GM11168 (cell line): ENCODE data around the gene CTNNBIP1.

Experiments used
- in situ Hi-C: fragments of 300-500 bp; cut with MboI; formaldehyde crosslinking; loops from one replicate; pipeline ENCODE4 v1.12.0; 2022; ENCODE audit warnings: low sequenced_read_pairs; ENCODE audit not compliant: unreplicated experiment

CTNNBIP1 gene

GRCh38 chr1:9842781-9843575 is 67.1 kb downstream of the CTNNBIP1 start:
- in situ Hi-C loops = no loop called here

GRCh38 chr1:9842073-9842711 is 67.9 kb downstream of the CTNNBIP1 start:
- in situ Hi-C loops = no loop called here

DNA sequence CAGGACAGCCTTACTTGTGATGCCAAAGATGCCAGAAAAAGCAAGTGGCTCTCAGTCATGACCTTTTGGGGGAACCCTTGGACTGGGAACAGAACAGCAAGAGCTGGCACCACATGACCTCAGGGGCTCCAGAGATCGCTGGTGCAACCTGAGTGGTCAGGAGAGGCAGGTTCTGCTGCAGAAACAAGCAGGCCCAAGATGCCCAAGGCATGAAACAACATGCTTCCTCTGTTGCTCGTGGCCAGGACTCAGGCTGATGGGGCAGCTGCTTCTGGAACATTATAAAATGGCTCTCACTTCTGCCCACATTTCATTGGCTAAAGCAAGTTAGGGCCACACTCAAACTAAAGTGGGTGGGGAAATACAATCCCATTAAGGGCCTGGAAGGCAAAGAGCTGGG is 68.6 kb downstream of the CTNNBIP1 start:
- in situ Hi-C loops = no loop called here

GRCh38 chr1:9840176-9840575 is 69.9 kb downstream of the CTNNBIP1 start:
- in situ Hi-C loops = no loop called here

GRCh38 chr1:9838946-9839345 is 71.1 kb downstream of the CTNNBIP1 start:
- in situ Hi-C loops = no loop called here

DNA sequence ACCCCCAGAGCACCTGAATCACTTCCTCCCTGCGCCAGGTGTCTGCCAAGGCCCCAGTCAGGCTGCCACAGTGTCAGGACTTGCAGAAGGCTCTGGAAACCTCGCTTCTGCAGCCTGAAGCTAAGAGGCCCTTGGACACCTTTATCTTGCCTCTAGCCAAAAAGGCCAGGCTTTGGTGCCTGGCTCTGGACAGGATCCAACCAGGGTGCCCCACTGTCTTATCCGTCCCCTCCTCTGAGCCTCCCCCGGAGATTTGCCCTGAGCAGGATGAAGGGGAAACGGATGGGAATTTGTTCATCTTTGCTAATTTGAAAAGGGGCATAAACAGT is 73.5 kb downstream of the CTNNBIP1 start:
- in situ Hi-C loops = no loop called here

DNA sequence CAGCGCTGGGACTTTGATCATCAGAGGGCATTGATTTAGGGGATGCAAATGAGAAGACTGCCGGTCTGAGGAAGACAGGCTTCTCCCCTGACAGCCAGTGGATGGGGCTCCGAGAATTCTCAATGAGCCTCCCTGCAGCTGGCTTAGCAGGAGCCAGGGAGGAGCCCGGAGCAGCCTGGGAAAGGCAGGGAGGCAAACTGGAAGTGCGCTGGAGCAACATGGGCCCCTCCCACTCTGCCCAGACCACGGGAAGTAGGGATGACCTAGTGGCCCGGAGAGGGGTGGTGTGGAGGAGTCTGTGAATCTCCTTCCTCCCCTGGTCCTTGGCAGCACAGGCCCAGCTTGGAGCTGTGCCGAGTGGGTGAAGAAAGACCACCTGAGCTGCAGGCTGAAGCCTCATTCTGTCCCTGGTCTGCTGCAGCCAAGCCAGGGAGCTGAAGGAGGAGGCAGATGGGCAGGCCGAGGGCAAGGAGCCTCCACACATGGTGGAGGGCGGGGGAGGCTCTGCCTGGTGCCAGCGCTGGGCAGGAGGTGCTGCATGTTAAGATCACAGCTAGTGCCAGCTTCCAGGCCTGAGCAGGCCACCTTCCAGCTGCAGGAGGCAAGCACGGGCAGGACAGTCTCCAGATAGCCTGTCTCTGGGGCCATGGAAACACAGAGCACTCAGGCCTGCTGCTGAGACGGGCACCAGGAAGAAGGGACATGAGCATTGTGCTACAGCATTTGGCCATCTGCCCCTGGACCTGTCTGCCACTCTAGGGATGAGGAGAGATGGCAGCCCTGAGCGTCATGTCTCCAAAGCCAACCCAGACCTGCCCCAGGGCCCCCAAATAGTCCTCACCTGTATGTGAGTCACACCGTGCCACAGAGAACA is 74.1 kb downstream of the CTNNBIP1 start:
- in situ Hi-C loops = no loop called here

- in situ Hi-C loops = no loop called here
These were observed 74.7 kb downstream of the CTNNBIP1 start for GRCh38 chr1:9835404-9835757.

DNA sequence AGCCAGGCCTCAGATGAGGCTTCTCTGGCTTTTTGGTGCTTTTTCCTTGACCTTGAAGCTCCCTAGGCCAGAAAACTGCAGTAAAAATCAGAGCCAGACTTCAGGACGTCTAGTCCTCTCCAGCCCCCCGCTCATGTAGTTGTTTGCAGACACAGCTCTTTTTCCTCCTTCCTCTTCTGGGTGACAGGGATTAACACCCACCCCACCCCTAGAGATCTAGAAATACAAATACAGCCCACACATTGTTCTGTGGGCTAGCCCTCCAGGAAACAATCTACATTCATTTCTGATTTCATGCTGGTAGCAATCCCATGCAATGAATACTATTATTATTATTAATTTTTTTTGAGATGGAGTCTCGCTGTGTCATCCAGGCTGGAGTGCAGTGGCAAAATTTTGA is 76.4 kb downstream of the CTNNBIP1 start:
- in situ Hi-C loops = no loop called here

GRCh38 chr1:9827558-9828185 is 82.4 kb downstream of the CTNNBIP1 start:
- in situ Hi-C loops = no loop called here

DNA sequence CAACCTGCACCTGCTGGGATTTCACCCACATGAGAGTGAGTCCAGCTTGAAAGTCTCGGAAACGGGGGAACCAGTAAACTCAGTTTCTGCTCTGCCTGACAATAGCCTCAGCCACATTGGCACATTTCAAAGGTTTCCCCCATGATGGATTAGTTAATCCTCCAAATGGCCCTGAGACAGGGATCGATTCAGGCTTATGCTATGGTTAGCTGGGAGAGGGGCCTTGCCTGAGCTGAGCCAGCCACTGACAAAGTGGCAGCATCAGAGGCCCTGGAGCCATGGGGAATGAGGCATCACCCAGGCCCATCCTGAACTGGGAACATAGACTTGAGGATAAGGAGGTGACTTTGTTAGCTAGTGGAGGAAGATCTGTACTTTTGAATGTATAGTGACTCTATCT is 83.5 kb downstream of the CTNNBIP1 start:
- in situ Hi-C loops = no loop called here

- in situ Hi-C loops = no loop called here
These were observed 84.0 kb downstream of the CTNNBIP1 start for GRCh38 chr1:9826087-9826486.

DNA sequence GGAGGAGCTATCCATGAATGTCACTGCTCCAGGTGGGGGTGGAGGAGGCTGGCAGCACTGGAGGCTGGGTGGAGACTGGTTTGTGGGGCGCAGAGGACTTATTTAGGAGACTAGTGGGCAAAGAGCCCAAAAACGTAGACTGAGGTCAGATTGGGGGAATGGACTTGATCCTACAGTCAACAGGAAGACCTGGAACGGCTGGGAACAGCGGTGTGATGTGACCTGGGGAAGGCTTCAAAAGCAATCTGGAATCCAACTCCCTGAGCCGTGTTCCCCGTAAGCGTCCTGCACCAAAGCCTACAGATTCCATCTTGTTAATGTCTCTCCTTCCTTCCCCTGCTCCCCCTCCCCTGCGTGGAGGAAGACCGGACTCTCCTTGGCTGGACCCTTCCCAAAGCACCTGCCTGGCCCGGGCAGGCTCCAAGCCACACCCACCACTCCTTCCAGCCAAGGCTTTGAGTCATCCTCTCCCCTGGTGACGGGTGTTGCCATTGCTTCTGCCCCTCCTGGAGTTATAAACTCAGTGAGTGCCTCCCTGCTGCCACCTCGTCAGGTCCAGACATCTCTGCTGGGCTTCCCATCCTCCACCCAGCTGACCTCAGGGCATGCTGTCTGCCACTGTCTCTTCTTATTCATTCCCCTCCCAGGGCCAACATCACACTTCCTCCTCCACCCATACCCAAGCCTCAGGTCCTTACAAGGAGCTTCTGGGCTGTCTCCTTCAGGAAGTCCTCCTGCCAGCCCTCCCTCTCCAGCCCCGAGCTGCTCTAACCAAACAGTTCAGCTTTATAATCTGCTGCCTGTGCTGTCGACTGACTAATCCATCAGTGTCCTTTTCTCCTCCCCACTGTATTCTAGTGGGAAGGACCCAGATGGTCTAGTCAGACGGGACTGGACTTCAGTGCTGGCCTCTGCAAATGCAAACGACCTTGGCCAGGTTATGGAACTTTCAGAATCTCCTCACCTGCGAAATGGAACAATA is 84.7 kb downstream of the CTNNBIP1 start:
- in situ Hi-C loops = no loop called here

DNA sequence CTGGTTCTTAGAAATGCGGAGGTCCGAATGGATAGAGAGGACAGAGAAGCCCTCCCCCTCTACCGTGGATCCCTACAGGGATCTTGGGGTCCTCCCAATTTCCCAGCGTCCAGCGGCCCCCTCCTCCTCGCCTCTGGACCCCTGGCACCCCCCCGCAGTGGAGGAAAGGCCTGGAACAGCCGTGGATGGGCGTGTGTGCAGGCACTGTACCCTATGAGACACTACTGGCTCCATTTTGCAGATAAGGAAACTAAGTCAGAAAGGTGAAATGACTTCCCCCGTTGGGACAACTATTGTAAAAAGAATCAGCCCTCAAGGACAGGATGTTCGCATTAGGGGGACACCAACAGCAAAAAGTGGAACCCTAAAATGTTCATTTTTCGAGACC is 85.4 kb downstream of the CTNNBIP1 start:
- in situ Hi-C loops = no loop called here

- in situ Hi-C loops = no loop called here
These were observed 85.9 kb downstream of the CTNNBIP1 start, which contains the start of gene CLSTN1 for GRCh38 chr1:9823943-9824701. Gene CLSTN1 (minus strand): TSS chr1:9823965. CDS start chr1:9823733, 232 bp downstream.

- in situ Hi-C loops = no loop called here
These were observed 86.5 kb downstream of the CTNNBIP1 start for GRCh38 chr1:9823693-9823942.

- in situ Hi-C loops = no loop called here
These were observed 87.0 kb downstream of the CTNNBIP1 start for GRCh38 chr1:9822897-9823692.

DNA sequence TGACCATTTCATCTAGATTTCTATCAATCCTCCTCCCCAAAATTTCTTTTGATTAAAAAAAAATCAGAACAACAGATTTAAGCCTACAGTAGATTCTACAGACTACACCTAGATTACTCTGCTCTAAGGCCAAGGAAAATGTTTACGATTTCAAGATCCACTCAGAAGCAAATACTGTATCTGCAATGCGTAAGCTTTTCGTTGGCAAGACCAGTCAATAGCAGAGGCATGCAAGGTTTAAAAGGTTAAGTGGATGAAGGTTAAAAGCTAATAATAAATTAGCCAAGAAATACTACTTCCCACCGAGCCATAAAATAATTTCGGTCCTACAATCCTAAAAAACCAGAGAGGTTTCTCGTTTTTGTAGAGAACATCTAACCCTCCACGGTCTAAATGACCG is 87.6 kb downstream of the CTNNBIP1 start:
- in situ Hi-C loops = no loop called here
